IMR-90 (cell line): ENCODE data around the gene NDUFAF7. TPM values are rescaled to one million over a fixed set of nuclear protein-coding genes. Genes with fewer than 3 reads are reported as not detected.

Experiments used
- ATAC-seq: fragments of 200-7000 bp; cut with Tn5 transposase; 2 replicates; pipeline ENCODE4 v1.9.1; 2020; ENCODE audit warnings: low read depth, mild to moderate bottlenecking, moderate library complexity
- BruUV-seq: library from RNA; stranded (reverse); fragments of 400-500 nt; replicated peaks from 2 replicates; lab custom pipeline; 2021; lab: Mats Ljungman, UMichigan
- CTCF ChIA-PET: fragments of 300-600 bp; formaldehyde crosslinking; extraction: SDS; loops from one replicate; lab custom pipeline; 2021; ENCODE audit warnings: antibody characterized with exemption; lab: Yijun Ruan, JAX
- POLR2A ChIA-PET: fragments of 300-600 bp; sonication (Branson Sonifier 250); formaldehyde crosslinking; loops from one replicate; lab custom pipeline; 2022; ENCODE audit warnings: antibody characterized with exemption; ENCODE audit not compliant: unreplicated experiment; lab: Charles Lee
- DNase-seq: peaks from one replicate; pipeline ENCODE4 v3.0.0; 2013
- H2AFZ ChIP-seq: replicated peaks from 2 replicates; pipeline ENCODE3; 2013; ENCODE audit warnings: low read length, mild to moderate bottlenecking; ENCODE audit not compliant: poor library complexity
- H2AK5ac ChIP-seq: 2 replicates; pipeline ENCODE4 v1.6.1; 2013; ENCODE audit warnings: low read depth, low read length, inconsistent platforms
- H2AK9ac ChIP-seq: replicated peaks from 2 replicates; pipeline ENCODE3; 2013; ENCODE audit warnings: mild to moderate bottlenecking, low read depth, low read length, moderate library complexity; ENCODE audit not compliant: poor library complexity
- H2BK120ac ChIP-seq: 2 replicates; pipeline ENCODE4 v1.6.1; 2013; ENCODE audit warnings: low read depth, low read length, inconsistent platforms
- H2BK15ac ChIP-seq: 3 replicates; pipeline ENCODE4 v1.6.1; 2013; ENCODE audit warnings: low read depth, low read length, inconsistent platforms
- H2BK20ac ChIP-seq: 2 replicates; pipeline ENCODE4 v1.6.1; 2013; ENCODE audit warnings: low read depth, mild to moderate bottlenecking, inconsistent platforms, low read length, moderate library complexity
- H2BK5ac ChIP-seq: 2 replicates; pipeline ENCODE4 v1.6.1; 2013; ENCODE audit warnings: mild to moderate bottlenecking, low read depth, low read length, inconsistent platforms; ENCODE audit not compliant: poor library complexity, severe bottlenecking
- H3K14ac ChIP-seq: replicated peaks from 2 replicates; pipeline ENCODE4 v1.6.1; 2013; ENCODE audit warnings: low read depth, low read length, inconsistent platforms
- H3K18ac ChIP-seq: 2 replicates; pipeline ENCODE4 v1.6.1; 2013; ENCODE audit warnings: low read depth, low read length, control low read depth
- H3K23ac ChIP-seq: 2 replicates; pipeline ENCODE4 v1.6.1; 2013; ENCODE audit warnings: low read depth, low read length, inconsistent platforms
- H3K27ac ChIP-seq: 2 replicates; pipeline ENCODE4 v1.5.1; 2013; ENCODE audit warnings: mild to moderate bottlenecking, control low read depth, low read length; ENCODE audit not compliant: insufficient read depth
- H3K27me3 ChIP-seq: 2 replicates; pipeline ENCODE4 v1.6.1; 2013; ENCODE audit warnings: low read length; ENCODE audit not compliant: control insufficient read depth, insufficient read depth
- H3K36me3 ChIP-seq: 2 replicates; pipeline ENCODE4 v1.6.1; 2013; ENCODE audit warnings: low read length, mixed read lengths; ENCODE audit not compliant: control insufficient read depth, insufficient read depth
- H3K4ac ChIP-seq: 2 replicates; pipeline ENCODE4 v1.6.1; 2013; ENCODE audit warnings: low read depth, low read length, inconsistent platforms
- H3K4me1 ChIP-seq: 2 replicates; pipeline ENCODE4 v1.6.1; 2013; ENCODE audit warnings: low read length, mixed read lengths; ENCODE audit not compliant: control insufficient read depth, insufficient read depth
- H3K4me2 ChIP-seq: 2 replicates; pipeline ENCODE4 v1.6.1; 2013; ENCODE audit warnings: low read depth, mild to moderate bottlenecking, control low read depth, low read length, moderate library complexity
- H3K4me3 ChIP-seq: 2 replicates; pipeline ENCODE4 v1.5.1; 2013; ENCODE audit warnings: low read depth, mild to moderate bottlenecking, control low read depth, low read length, moderate library complexity; ENCODE audit not compliant: insufficient read depth
- H3K56ac ChIP-seq: 2 replicates; pipeline ENCODE4 v1.6.1; 2013; ENCODE audit warnings: low read length, inconsistent platforms; ENCODE audit not compliant: insufficient read depth; ENCODE audit errors: extremely low read depth
- H3K79me1 ChIP-seq, 2 experiments: 2 replicates each; pipeline ENCODE4 v1.6.1; 2013; ENCODE audit warnings: low read length in 2 of 2, inconsistent platforms in 1 of 2, low read depth in 1 of 2
- H3K9ac ChIP-seq: 2 replicates; pipeline ENCODE4 v1.6.1; 2013; ENCODE audit warnings: low read depth, low read length, control low read depth
- H3K9me1 ChIP-seq: 2 replicates; pipeline ENCODE4 v1.6.1; 2013; ENCODE audit warnings: low read length, inconsistent platforms; ENCODE audit not compliant: insufficient read depth
- H3K9me3 ChIP-seq: 2 replicates; pipeline ENCODE4 v1.6.1; 2013; ENCODE audit warnings: low read length; ENCODE audit not compliant: control insufficient read depth, insufficient read depth
- H4K20me1 ChIP-seq: 2 replicates; pipeline ENCODE4 v1.6.1; 2013; ENCODE audit warnings: low read length, inconsistent platforms; ENCODE audit not compliant: insufficient read depth
- H4K5ac ChIP-seq: 2 replicates; pipeline ENCODE4 v1.6.1; 2013; ENCODE audit warnings: mild to moderate bottlenecking, low read depth, low read length, control low read depth
- H4K8ac ChIP-seq, 2 experiments: 2 replicates each; pipeline ENCODE4 v1.6.1; 2013; ENCODE audit warnings: low read depth in 2 of 2, low read length in 2 of 2, control low read depth in 1 of 2, inconsistent platforms in 1 of 2
- H4K91ac ChIP-seq: 2 replicates; pipeline ENCODE4 v1.6.1; 2013; ENCODE audit warnings: low read depth, low read length, inconsistent platforms; ENCODE audit not compliant: insufficient read depth
- MXI1 ChIP-seq: IDR thresholded peaks from 2 replicates; pipeline ENCODE4 v1.6.1; 2012; ENCODE audit warnings: low read depth, mild to moderate bottlenecking, low read length, moderate library complexity, borderline replicate concordance
- USF2 ChIP-seq: fragments of 150-350 bp; IDR thresholded peaks from 2 replicates; pipeline ENCODE4 v1.6.1; 2017; ENCODE audit warnings: mild to moderate bottlenecking, antibody characterized with exemption, low read length, low read depth
- WGBS, 2 experiments: methylation state at CpG; one replicate each; pipeline versions ENCODE4 v1.1.5 to v1.1.7; 2013; ENCODE audit warnings: missing lambda C conversion rate in 2 of 2; ENCODE audit not compliant: insufficient read length in 1 of 2; ENCODE audit errors: extremely low coverage in 2 of 2; 5-methylcytosine and 5-hydroxymethylcytosine counted together
- dilution Hi-C: fragments of 300-500 bp; cut with HindIII; formaldehyde crosslinking; loops from one replicate; pipeline ENCODE4 v1.14.3; 2018; ENCODE audit warnings: low sequenced_read_pairs; ENCODE audit not compliant: unreplicated experiment
- in situ Hi-C: fragments of 300-500 bp; cut with MboI; formaldehyde crosslinking; loops from 3 replicates; pipeline ENCODE4 v1.14.3; 2019; ENCODE audit warnings: low sequenced_read_pairs, inconsistent platforms, mixed read lengths
- intact Hi-C: fragments of 100-400 bp; cut with micrococcal nuclease; formaldehyde crosslinking; loops from 2 replicates; pipeline ENCODE4 v1.10.0; 2022
- polyA plus RNA-seq, 3 experiments: library from polyadenylated mRNA; depleted of rRNA; stranded (reverse); fragments of >200 nt; gene quantifications; 2 replicates each; pipeline ENCODE4 v1.2.3, GENCODE V29; 2012; ENCODE audit warnings: low replicate concordance in 1 of 3
- total RNA-seq: library from RNA; depleted of rRNA; stranded (reverse); fragments of >200 nt; gene quantifications from 2 replicates; pipeline ENCODE4 v1.2.3, GENCODE V29; 2012

The NDUFAF7 gene
- total and polyA plus RNA-seq, 2 of the 4 experiments (the other 2 are of a cell fraction), result 9.9 to 17.4 TPM

GRCh38 chr2:37232131-37232933 lies 874 bp downstream of the NDUFAF7 start:
- no TSS peak for BruUV-seq
- peaks cover 17% of the 10 kb centered on the region for H4K20me1 ChIP-seq
- peak overlapping the region; percentile 97 for H2AFZ ChIP-seq
- H2AK9ac ChIP-seq, result peak overlapping the region; percentile 59
- 15% methylated on average over 17 of the region's 18 CpGs; no CpG with 5 or more reads in 1 of the 2 experiments for WGBS, 2 experiments
- peaks cover 6% of the 10 kb centered on the region for H3K4me1 ChIP-seq
- peak overlapping the region; percentile 78; the same call in 1 of the 2 replicates for H3K14ac ChIP-seq
- peaks cover 14% of the 10 kb centered on the region for H3K9me1 ChIP-seq
- peaks cover 42 to 68% of the 10 kb centered on the region in 2 experiments for H3K79me1 ChIP-seq
- H3K56ac ChIP-seq, result peak overlapping the region; percentile 59; the same call in 1 of the 2 replicates
- peak overlapping the region; percentile 89 for H3K27ac ChIP-seq
- dilution Hi-C loops, result no loop called here
- peak overlapping the region; percentile 20 for H2AK5ac ChIP-seq
- peak overlapping the region; percentile 82 for H3K4ac ChIP-seq
- H3K18ac ChIP-seq, result peak overlapping the region; percentile 5; the same call in 1 of the 2 replicates
- H3K4me3 ChIP-seq, result peak overlapping the region; percentile 93
- ChIA-PET POLR2A (no interaction called here), CTCF (no interaction called here)
- H2BK120ac ChIP-seq, result no peak overlapping the region
- peaks cover 11% of the 10 kb centered on the region for H3K36me3 ChIP-seq
- no peak overlapping the region for H2BK15ac ChIP-seq
- TF ChIP-seq USF2 (no peak), MXI1 (0 out of 2 replicates have a peak, but pooled peaks have one; percentile 14)
- no peaks in the 10 kb centered on the region for H3K9me3 ChIP-seq
- DNase-seq (peak; percentile 27), ATAC-seq (peak; percentile 37)
- peak overlapping the region; percentile 45; the same call in 1 of the 2 replicates for H4K5ac ChIP-seq
- H4K91ac ChIP-seq, result peak overlapping the region; percentile 34; the same call in 1 of the 2 replicates
- intact Hi-C loops, result no loop called here
- peak overlapping the region; percentile 64 for H2BK5ac ChIP-seq
- no peaks in the 10 kb centered on the region for H3K27me3 ChIP-seq
- H3K9ac ChIP-seq, result peak overlapping the region; percentile 90
- in situ Hi-C loops, result no loop called here
- H4K8ac ChIP-seq, result peak overlapping the region; percentile 23 to 90; a peak in 2 of 4 replicates
- H3K23ac ChIP-seq, result peak overlapping the region; percentile 88; the same call in 1 of the 2 replicates
- peak overlapping the region; percentile 77 for H3K4me2 ChIP-seq
- no peak overlapping the region for H2BK20ac ChIP-seq
